Activated CD8-positive, alpha-beta T cell treated with anti-CD3 and anti-CD28 coated beads for 36 hours (primary cell): ENCODE measurements around the gene SP8. TPM values are rescaled to one million over a fixed set of nuclear protein-coding genes. Genes with fewer than 3 reads are reported as not detected.

ENCODE experiments used
- ATAC-seq: fragments of 200-7000 bp; cut with Tn5 transposase; one replicate; pipeline ENCODE4 v1.10.0; 2021; ENCODE audit warnings: mild to moderate bottlenecking, moderate library complexity
- CTCF ChIA-PET: fragments of 350-600 bp; sonication (Branson Sonifier 250); formaldehyde crosslinking; loops from one replicate; lab custom pipeline; 2021; ENCODE audit warnings: antibody characterized with exemption; lab: Charles Lee
- POLR2A ChIA-PET: fragments of 350-600 bp; sonication (Branson Sonifier 250); formaldehyde crosslinking; loops from one replicate; lab custom pipeline; 2021; ENCODE audit warnings: antibody characterized with exemption; lab: Charles Lee
- DNase-seq: peaks from one replicate; pipeline ENCODE4 v3.0.0-alpha.2; 2020
- H3K27ac Mint-ChIP-seq: one replicate; pipeline ENCODE4 v1.8.0; 2021; ENCODE audit warnings: mild to moderate bottlenecking, mixed read lengths
- H3K27me3 Mint-ChIP-seq: one replicate; pipeline ENCODE4 v1.8.0; 2021; ENCODE audit warnings: mixed read lengths
- H3K36me3 Mint-ChIP-seq: one replicate; pipeline ENCODE4 v1.8.0; 2021; ENCODE audit warnings: low read depth, mixed read lengths
- H3K4me1 Mint-ChIP-seq: one replicate; pipeline ENCODE4 v1.8.0; 2021; ENCODE audit warnings: low read depth, mixed read lengths
- H3K4me3 Mint-ChIP-seq: one replicate; pipeline ENCODE4 v1.8.0; 2021; ENCODE audit warnings: mild to moderate bottlenecking, moderate library complexity, mixed read lengths
- H3K9me3 Mint-ChIP-seq: one replicate; pipeline ENCODE4 v1.8.0; 2021; ENCODE audit warnings: mixed read lengths
- CTCF ChIP-seq: fragments of 200-600 bp; IDR thresholded peaks from one replicate; pipeline ENCODE4 v1.8.0; 2022; ENCODE audit warnings: antibody characterized with exemption, mild to moderate bottlenecking
- intact Hi-C: fragments of 100-400 bp; cut with micrococcal nuclease; formaldehyde crosslinking; loops from one replicate; pipeline ENCODE4 v1.10.0; 2022
- total RNA-seq, 2 experiments: library from RNA; stranded (reverse); gene quantifications; one replicate each; pipeline ENCODE4 v1.2.3, GENCODE V29; 2021

Gene SP8
- total RNA-seq, 2 experiments from 2014 or later: not detected

- TF ChIP-seq CTCF: no peak
- H3K4me3 Mint-ChIP-seq: no peak overlapping the region
- ATAC-seq: no peak
- ChIA-PET POLR2A (no interaction called here), CTCF (no interaction called here)
- no peak overlapping the region for H3K27ac Mint-ChIP-seq
- peaks cover 7% of the 10 kb centered on the region for H3K4me1 Mint-ChIP-seq
- H3K27me3 Mint-ChIP-seq: peaks cover 77% of the 10 kb centered on the region
- H3K36me3 Mint-ChIP-seq: peaks cover 2% of the 10 kb centered on the region
- peaks cover 7% of the 10 kb centered on the region for H3K9me3 Mint-ChIP-seq
- no peak for DNase-seq
- intact Hi-C loops: loop anchor here (10.0 kb wide), 1 partner anchor 1677 kb away; the partner anchor contains the start of gene TWIST1
Measured at GRCh38 chr7:20791538-20792434, 5.1 kb upstream of the SP8 start.

- intact Hi-C loops: loop anchor here (10.0 kb wide), 1 partner anchor 1676 kb away; the partner anchor contains the start of gene TWIST1
- Mint-ChIP-seq H3K36me3 (peaks cover 2% of the 10 kb centered on the region), H3K27me3 (peaks cover 78% of the 10 kb centered on the region), H3K9me3 (peaks cover 7% of the 10 kb centered on the region), H3K4me1 (peaks cover 9% of the 10 kb centered on the region), H3K27ac (no peak overlapping the region), H3K4me3 (no peak overlapping the region)
- ChIA-PET CTCF (interaction anchor here (1.0 kb wide), 1 partner anchor 12 kb away, joined by 3 read pairs; no protein-coding TSS in a partner anchor), POLR2A (no interaction called here)
- DNase-seq: no peak
- TF ChIP-seq CTCF: no peak
- ATAC-seq: no peak
Measured at GRCh38 chr7:20790375-20790774, 3.7 kb upstream of the SP8 start.

GRCh38 chr7:20788420-20788990 is 1.8 kb upstream of the SP8 start:
- intact Hi-C loops: loop anchor here (10.0 kb wide), 1 partner anchor 466 kb away; no protein-coding TSS in a partner anchor
- Mint-ChIP-seq H3K4me3 (no peak overlapping the region), H3K27me3 (peaks cover 73% of the 10 kb centered on the region), H3K27ac (no peak overlapping the region), H3K4me1 (peaks cover 15% of the 10 kb centered on the region), H3K36me3 (peaks cover 4% of the 10 kb centered on the region), H3K9me3 (peaks cover 9% of the 10 kb centered on the region)
- TF ChIP-seq CTCF: no peak
- ATAC-seq (no peak), DNase-seq (no peak)
- CTCF ChIA-PET: no interaction called here
- POLR2A ChIA-PET: no interaction called here

DNA sequence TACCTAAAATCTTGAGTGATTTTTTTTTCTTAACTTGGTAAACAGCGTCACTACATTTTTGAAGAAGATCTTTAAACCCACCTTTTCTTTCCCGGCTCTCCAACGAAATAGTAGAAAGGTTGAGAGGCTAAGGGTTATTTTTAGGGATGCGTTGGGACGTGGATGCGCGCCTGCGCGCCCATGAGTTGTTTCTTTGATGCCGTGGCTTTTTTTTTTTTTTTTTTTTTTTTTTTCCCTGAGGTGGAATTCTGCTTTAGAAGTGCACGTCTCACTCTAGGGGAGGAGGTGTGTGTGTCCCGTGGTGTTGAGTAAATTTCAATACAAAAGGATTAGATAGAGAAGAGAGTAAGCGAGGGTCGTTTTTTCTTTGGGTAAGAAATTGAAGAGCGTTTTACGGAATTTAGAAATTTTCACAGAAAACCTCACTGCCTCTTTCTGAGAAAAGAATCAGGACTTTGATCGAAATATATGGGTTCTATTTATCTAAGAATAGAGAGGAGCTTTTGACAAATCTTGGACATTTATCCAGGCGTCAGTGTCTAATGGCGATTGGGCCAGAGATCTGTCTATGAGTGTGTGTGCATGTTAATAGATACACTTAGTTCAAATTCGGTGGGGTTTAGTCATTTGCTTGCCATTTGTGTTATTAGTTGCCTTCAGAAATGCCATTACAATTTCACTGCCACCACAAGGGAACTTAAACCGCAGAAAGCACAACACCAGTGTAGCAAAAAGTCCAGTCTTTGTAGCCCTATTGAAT is 1.2 kb upstream of the SP8 start:
- no peak overlapping the region for H3K4me3 Mint-ChIP-seq
- POLR2A ChIA-PET: no interaction called here
- TF ChIP-seq CTCF: no peak
- H3K4me1 Mint-ChIP-seq: peaks cover 15% of the 10 kb centered on the region
- intact Hi-C loops: loop anchor here (10.0 kb wide), 1 partner anchor 467 kb away; no protein-coding TSS in a partner anchor
- H3K36me3 Mint-ChIP-seq: peaks cover 4% of the 10 kb centered on the region
- no peak for DNase-seq
- peaks cover 9% of the 10 kb centered on the region for H3K9me3 Mint-ChIP-seq
- CTCF ChIA-PET: no interaction called here
- H3K27me3 Mint-ChIP-seq: peaks cover 73% of the 10 kb centered on the region
- no peak for ATAC-seq
- H3K27ac Mint-ChIP-seq: no peak overlapping the region
